ENCODE results near the gene MTSS2. TPM values are rescaled to one million over a fixed set of nuclear protein-coding genes. Genes with fewer than 3 reads are reported as not detected.

Gene MTSS2
- total and polyA plus RNA-seq, 2 of the 8 experiments (the other 6 are each of a cell fraction or from before 2014, with no cell fraction given) = 23.3 to 36.7 TPM

DNA sequence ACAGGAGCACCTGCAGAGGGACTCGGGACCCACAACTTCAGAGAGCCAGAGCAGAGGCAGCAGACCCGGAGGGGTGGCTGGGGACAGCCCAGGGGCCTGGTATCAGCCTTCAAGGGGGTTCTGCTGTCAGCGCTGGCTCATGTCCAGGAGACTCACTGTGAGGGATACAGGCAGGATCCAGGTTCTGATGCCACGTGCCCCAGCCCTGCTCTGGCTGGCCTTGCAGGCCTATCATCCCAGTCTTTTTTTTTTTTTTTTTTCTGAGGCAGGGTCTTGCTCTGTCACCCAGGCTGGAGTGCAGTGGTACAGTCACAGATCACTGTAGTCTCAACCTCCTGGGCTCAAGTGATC lies 9.0 kb upstream of the MTSS2 start (continued):
- TF ChIP-seq GABPA (IDR thresholded peaks at IDR 0.05; ENCODE audit: borderline replicate concordance, insufficient read depth, low read length) = no peak
- no peak for TF ChIP-seq RBBP5 (IDR thresholded peaks at IDR 0.05; ENCODE audit: borderline replicate concordance, low read depth, low read length)
- no peak for TF ChIP-seq PHF8 (conservative IDR thresholded peaks at IDR 0.05; ENCODE audit: low read depth, low read length)

Measured in H1 (cell line).